ENCODE data around the gene C21orf91. TPM values are rescaled to one million over a fixed set of nuclear protein-coding genes. Genes with fewer than 3 reads are reported as not detected.

Gene C21orf91
- total RNA-seq, 1 donor from 2014 or later = 9.9 TPM

- H3K36me3 ChIP-seq (ENCODE audit: control insufficient read depth in 3 of 3, insufficient read depth in 3 of 3, low read length in 3 of 3) = no peaks in the 10 kb centered on the region
- no peaks in the 10 kb centered on the region for H3K4me1 ChIP-seq (ENCODE audit: control insufficient read depth in 3 of 3, insufficient read depth in 3 of 3, low read length in 3 of 3)
- no peak overlapping the region for H3K9ac ChIP-seq (ENCODE audit: low read depth in 1 of 3, low read length in 3 of 3)
- no peak overlapping the region for H3K27ac ChIP-seq (ENCODE audit: low read depth, low read length)
- H3K27me3 ChIP-seq (ENCODE audit: control insufficient read depth in 3 of 3, insufficient read depth in 3 of 3, low read length in 3 of 3) = no peaks in the 10 kb centered on the region
- no peaks in the 10 kb centered on the region for H3K9me3 ChIP-seq (ENCODE audit: control insufficient read depth in 3 of 3, low read length in 3 of 3)
- no peak overlapping the region for H3K4me3 ChIP-seq (ENCODE audit: low read length in 3 of 3)
Measured at GRCh38 chr21:17763288-17764037, 55.7 kb downstream of the C21orf91 start.

DNA sequence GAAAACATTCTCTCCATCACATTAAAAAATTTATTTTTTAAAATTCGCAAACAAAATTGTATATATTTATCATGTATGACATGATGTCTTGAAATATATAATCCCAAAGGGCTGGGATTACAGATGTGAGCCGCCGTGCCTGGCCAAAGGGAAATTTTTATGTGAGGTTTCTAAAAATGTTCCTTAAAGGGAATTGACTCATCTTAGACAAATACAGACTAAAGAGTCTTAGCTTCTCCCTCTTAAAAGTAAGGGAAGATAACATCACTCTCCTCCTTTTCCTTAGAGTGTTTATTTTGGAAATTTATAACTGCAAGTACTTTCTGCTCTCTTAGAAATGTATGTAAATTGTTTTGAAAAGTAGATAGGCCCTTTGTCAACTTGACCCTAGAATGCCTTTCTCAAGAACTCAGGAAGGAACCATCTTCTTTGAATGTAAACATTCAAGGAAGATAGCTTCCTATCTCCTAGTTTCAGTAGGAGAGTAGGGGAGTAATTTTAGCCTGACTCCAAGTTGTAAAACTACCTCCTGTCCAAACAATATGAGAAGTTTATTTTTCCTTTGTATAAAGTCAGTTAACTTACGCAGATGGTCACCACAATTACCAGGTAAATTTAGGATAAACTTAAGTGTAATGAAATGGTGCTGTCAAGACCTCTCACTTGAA is 59.5 kb downstream of the C21orf91 start:
- H3K9me3 ChIP-seq (ENCODE audit: control insufficient read depth in 3 of 3, low read length in 3 of 3) = no peaks in the 10 kb centered on the region
- no peak overlapping the region for H3K4me3 ChIP-seq (ENCODE audit: low read length in 3 of 3)
- H3K9ac ChIP-seq (ENCODE audit: low read depth in 1 of 3, low read length in 3 of 3) = no peak overlapping the region
- no peaks in the 10 kb centered on the region for H3K36me3 ChIP-seq (ENCODE audit: control insufficient read depth in 3 of 3, insufficient read depth in 3 of 3, low read length in 3 of 3)
- H3K27ac ChIP-seq (ENCODE audit: low read depth, low read length) = no peak overlapping the region
- no peaks in the 10 kb centered on the region for H3K4me1 ChIP-seq (ENCODE audit: control insufficient read depth in 3 of 3, insufficient read depth in 3 of 3, low read length in 3 of 3)
- no peaks in the 10 kb centered on the region for H3K27me3 ChIP-seq (ENCODE audit: control insufficient read depth in 3 of 3, insufficient read depth in 3 of 3, low read length in 3 of 3)

DNA sequence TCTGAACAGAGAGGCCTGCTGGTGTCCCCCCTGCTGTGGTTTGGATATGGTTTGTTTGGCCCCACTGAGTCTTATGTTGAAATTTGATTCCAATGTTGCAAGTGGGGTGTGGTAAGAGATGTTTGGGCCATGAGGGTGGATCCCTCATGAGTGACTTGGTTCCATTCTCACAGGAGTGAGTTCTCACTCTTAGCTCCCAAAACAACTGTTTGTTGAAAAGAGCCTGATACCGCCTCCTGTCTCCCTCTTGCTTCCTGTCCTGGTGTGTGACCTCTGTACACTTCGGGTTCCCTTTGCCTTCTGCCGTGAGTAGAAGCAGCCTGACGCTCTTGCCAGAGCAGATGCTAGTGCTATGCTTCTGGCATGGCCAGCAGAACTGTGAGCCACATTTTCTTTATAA is 60.5 kb downstream of the C21orf91 start:
- Histone ChIP-seq H3K36me3 (ENCODE audit: control insufficient read depth in 3 of 3, insufficient read depth in 3 of 3, low read length in 3 of 3) (no peaks in the 10 kb centered on the region), H3K27ac (ENCODE audit: low read depth, low read length) (no peak overlapping the region), H3K9me3 (ENCODE audit: control insufficient read depth in 3 of 3, low read length in 3 of 3) (no peaks in the 10 kb centered on the region), H3K4me1 (ENCODE audit: control insufficient read depth in 3 of 3, insufficient read depth in 3 of 3, low read length in 3 of 3) (no peaks in the 10 kb centered on the region), H3K9ac (ENCODE audit: low read depth in 1 of 3, low read length in 3 of 3) (no peak overlapping the region), H3K27me3 (ENCODE audit: control insufficient read depth in 3 of 3, insufficient read depth in 3 of 3, low read length in 3 of 3) (no peaks in the 10 kb centered on the region), H3K4me3 (ENCODE audit: low read length in 3 of 3) (no peak overlapping the region)

GRCh38 chr21:17757671-17758070 is 61.5 kb downstream of the C21orf91 start:
- H3K27ac ChIP-seq (ENCODE audit: low read depth, low read length) = no peak overlapping the region
- no peak overlapping the region for H3K9ac ChIP-seq (ENCODE audit: low read depth in 1 of 3, low read length in 3 of 3)

DNA sequence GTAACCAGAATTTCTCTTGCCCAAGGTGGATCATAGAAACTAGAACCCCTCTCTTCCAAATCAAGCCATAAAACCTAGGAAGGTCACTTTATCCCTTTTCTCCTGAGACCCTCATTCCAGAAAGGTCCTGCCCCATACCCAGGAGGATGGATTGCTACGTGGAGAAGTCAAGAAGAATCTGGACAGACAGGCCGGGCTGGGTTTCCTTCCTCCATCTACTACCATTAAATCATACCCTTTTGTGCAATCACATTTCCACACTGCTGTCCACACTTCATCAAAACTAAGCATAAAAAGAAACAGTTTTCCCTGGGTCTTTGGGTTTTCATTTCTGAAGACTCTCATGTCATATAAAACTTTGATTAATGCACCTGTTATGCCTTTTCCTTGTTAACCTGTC is 65.4 kb downstream of the C21orf91 start:
- no peaks in the 10 kb centered on the region for H3K27me3 ChIP-seq (ENCODE audit: control insufficient read depth in 3 of 3, insufficient read depth in 3 of 3, low read length in 3 of 3)
- H3K4me1 ChIP-seq (ENCODE audit: control insufficient read depth in 3 of 3, insufficient read depth in 3 of 3, low read length in 3 of 3) = no peaks in the 10 kb centered on the region
- no peak overlapping the region for H3K9ac ChIP-seq (ENCODE audit: low read depth in 1 of 3, low read length in 3 of 3)
- no peaks in the 10 kb centered on the region for H3K36me3 ChIP-seq (ENCODE audit: control insufficient read depth in 3 of 3, insufficient read depth in 3 of 3, low read length in 3 of 3)
- H3K9me3 ChIP-seq (ENCODE audit: control insufficient read depth in 3 of 3, low read length in 3 of 3) = no peaks in the 10 kb centered on the region
- H3K27ac ChIP-seq (ENCODE audit: low read depth, low read length) = no peak overlapping the region
- no peak overlapping the region for H3K4me3 ChIP-seq (ENCODE audit: low read length in 3 of 3)

More at GRCh38 chr21:17757671-17758070, 61.5 kb downstream of the C21orf91 start:
- Histone ChIP-seq H3K4me1 (ENCODE audit: control insufficient read depth in 3 of 3, insufficient read depth in 3 of 3, low read length in 3 of 3) (no peaks in the 10 kb centered on the region), H3K36me3 (ENCODE audit: control insufficient read depth in 3 of 3, insufficient read depth in 3 of 3, low read length in 3 of 3) (no peaks in the 10 kb centered on the region), H3K4me3 (ENCODE audit: low read length in 3 of 3) (no peak overlapping the region), H3K9me3 (ENCODE audit: control insufficient read depth in 3 of 3, low read length in 3 of 3) (no peaks in the 10 kb centered on the region), H3K27me3 (ENCODE audit: control insufficient read depth in 3 of 3, insufficient read depth in 3 of 3, low read length in 3 of 3) (no peaks in the 10 kb centered on the region)

DNA sequence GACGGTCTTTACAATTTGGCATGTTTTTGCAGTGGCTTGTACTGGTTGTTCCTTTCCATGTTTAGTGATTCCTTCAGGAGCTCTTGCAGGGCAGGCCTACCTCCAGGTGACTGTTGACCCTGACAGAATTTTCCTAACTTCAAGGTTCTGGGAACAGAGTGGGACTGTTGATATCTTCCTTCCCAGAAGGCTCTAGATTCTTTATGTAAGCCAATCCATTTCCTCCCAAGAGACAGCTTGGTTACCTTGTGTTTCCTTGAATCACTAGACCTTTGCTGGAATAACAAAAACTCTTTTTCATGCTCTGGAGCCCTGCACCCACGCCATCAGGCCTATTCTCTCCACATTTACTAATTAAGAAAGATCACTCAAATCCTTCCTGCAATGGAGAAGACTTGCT is 67.0 kb downstream of the C21orf91 start:
- H3K36me3 ChIP-seq (ENCODE audit: control insufficient read depth in 3 of 3, insufficient read depth in 3 of 3, low read length in 3 of 3) = no peaks in the 10 kb centered on the region
- no peak overlapping the region for H3K9ac ChIP-seq (ENCODE audit: low read depth in 1 of 3, low read length in 3 of 3)
- no peaks in the 10 kb centered on the region for H3K9me3 ChIP-seq (ENCODE audit: control insufficient read depth in 3 of 3, low read length in 3 of 3)
- peak overlapping the region; percentile 7 for H3K27ac ChIP-seq (ENCODE audit: low read depth, low read length)
- no peaks in the 10 kb centered on the region for H3K27me3 ChIP-seq (ENCODE audit: control insufficient read depth in 3 of 3, insufficient read depth in 3 of 3, low read length in 3 of 3)
- no peak overlapping the region for H3K4me3 ChIP-seq (ENCODE audit: low read length in 3 of 3)
- no peaks in the 10 kb centered on the region for H3K4me1 ChIP-seq (ENCODE audit: control insufficient read depth in 3 of 3, insufficient read depth in 3 of 3, low read length in 3 of 3)

DNA sequence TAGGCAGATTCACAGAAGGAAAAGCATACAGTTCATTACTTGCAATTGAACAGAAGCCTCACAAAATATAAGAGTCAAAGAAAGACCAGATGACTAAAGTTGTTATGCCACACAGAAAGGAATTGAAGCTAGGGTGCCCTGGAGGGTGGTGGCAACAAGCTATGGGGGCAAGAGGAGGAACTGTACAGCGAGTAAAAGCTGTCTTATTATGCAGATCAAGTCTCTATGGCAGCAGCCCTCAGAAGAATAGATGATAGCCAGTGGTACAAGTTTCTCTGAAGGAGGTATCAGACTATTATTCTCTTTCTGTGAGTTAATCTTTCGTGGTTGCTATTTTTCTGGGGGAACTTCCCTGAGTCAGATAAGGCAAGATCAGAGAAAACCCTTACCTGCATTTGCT is 72.2 kb downstream of the C21orf91 start:
- H3K27me3 ChIP-seq (ENCODE audit: control insufficient read depth in 3 of 3, insufficient read depth in 3 of 3, low read length in 3 of 3) = no peaks in the 10 kb centered on the region
- H3K9me3 ChIP-seq (ENCODE audit: control insufficient read depth in 3 of 3, low read length in 3 of 3) = no peaks in the 10 kb centered on the region
- H3K4me3 ChIP-seq (ENCODE audit: low read length in 3 of 3) = no peak overlapping the region
- H3K4me1 ChIP-seq (ENCODE audit: control insufficient read depth in 3 of 3, insufficient read depth in 3 of 3, low read length in 3 of 3) = no peaks in the 10 kb centered on the region
- no peak overlapping the region for H3K9ac ChIP-seq (ENCODE audit: low read depth in 1 of 3, low read length in 3 of 3)
- no peak overlapping the region for H3K27ac ChIP-seq (ENCODE audit: low read depth, low read length)
- no peaks in the 10 kb centered on the region for H3K36me3 ChIP-seq (ENCODE audit: control insufficient read depth in 3 of 3, insufficient read depth in 3 of 3, low read length in 3 of 3)

GRCh38 chr21:17745086-17745485 is 74.1 kb downstream of the C21orf91 start:
- H3K36me3 ChIP-seq (ENCODE audit: control insufficient read depth in 3 of 3, insufficient read depth in 3 of 3, low read length in 3 of 3) = no peaks in the 10 kb centered on the region
- no peaks in the 10 kb centered on the region for H3K9me3 ChIP-seq (ENCODE audit: control insufficient read depth in 3 of 3, low read length in 3 of 3)
- no peak overlapping the region for H3K4me3 ChIP-seq (ENCODE audit: low read length in 3 of 3)

DNA sequence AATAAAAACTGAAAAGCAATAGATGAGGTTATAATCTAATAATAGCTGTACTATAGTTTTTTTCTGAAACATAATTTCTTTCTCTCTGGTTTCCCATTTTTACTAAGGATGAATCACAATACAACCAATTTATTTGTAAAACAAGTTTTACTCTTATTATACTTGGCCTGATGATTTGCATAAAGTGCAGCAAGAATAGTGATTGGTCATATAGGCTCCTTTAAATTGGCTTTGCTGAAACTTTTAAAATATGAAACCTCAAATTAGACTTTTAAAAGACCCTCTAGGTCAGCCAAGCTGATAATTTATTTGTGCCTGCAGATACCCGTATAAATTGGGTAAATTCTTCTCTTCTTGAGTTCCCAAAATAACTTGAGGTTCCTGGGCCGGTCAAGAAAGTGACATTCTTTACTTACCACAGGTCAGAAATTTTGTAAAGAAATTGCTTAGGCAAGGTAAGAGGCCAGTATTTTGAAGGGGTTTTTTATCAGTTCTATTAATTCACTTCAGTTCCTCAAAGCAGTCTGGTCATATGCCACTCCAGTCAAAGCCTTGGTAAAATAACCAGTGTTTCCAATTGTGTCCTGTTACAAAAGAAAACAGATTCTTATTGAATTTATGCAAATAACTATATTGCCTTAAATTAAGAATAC is 76.1 kb downstream of the C21orf91 start:
- H3K4me1 ChIP-seq (ENCODE audit: control insufficient read depth in 3 of 3, insufficient read depth in 3 of 3, low read length in 3 of 3) = peaks cover 0 to 4% (median 0%) of the 10 kb centered on the region in 3 donors

More at GRCh38 chr21:17745086-17745485, 74.1 kb downstream of the C21orf91 start:
- Histone ChIP-seq H3K27me3 (ENCODE audit: control insufficient read depth in 3 of 3, insufficient read depth in 3 of 3, low read length in 3 of 3) (no peaks in the 10 kb centered on the region), H3K9ac (ENCODE audit: low read depth in 1 of 3, low read length in 3 of 3) (no peak overlapping the region), H3K27ac (ENCODE audit: low read depth, low read length) (no peak overlapping the region), H3K4me1 (ENCODE audit: control insufficient read depth in 3 of 3, insufficient read depth in 3 of 3, low read length in 3 of 3) (no peaks in the 10 kb centered on the region)

GRCh38 chr21:17742181-17742580 is 77.0 kb downstream of the C21orf91 start:
- no peak overlapping the region for H3K27ac ChIP-seq (ENCODE audit: low read depth, low read length)
- H3K4me1 ChIP-seq (ENCODE audit: control insufficient read depth in 3 of 3, insufficient read depth in 3 of 3, low read length in 3 of 3) = peaks cover 0 to 4% (median 0%) of the 10 kb centered on the region in 3 donors
- H3K9ac ChIP-seq (ENCODE audit: low read depth in 1 of 3, low read length in 3 of 3) = no peak overlapping the region
- H3K36me3 ChIP-seq (ENCODE audit: control insufficient read depth in 3 of 3, insufficient read depth in 3 of 3, low read length in 3 of 3) = no peaks in the 10 kb centered on the region
- no peaks in the 10 kb centered on the region for H3K27me3 ChIP-seq (ENCODE audit: control insufficient read depth in 3 of 3, insufficient read depth in 3 of 3, low read length in 3 of 3)
- H3K4me3 ChIP-seq (ENCODE audit: low read length in 3 of 3) = no peak overlapping the region
- H3K9me3 ChIP-seq (ENCODE audit: control insufficient read depth in 3 of 3, low read length in 3 of 3) = no peaks in the 10 kb centered on the region

More for the DNA sequence above, 76.1 kb downstream of the C21orf91 start:
- no peak overlapping the region for H3K4me3 ChIP-seq (ENCODE audit: low read length in 3 of 3)
- H3K27ac ChIP-seq (ENCODE audit: low read depth, low read length) = no peak overlapping the region
- no peaks in the 10 kb centered on the region for H3K36me3 ChIP-seq (ENCODE audit: control insufficient read depth in 3 of 3, insufficient read depth in 3 of 3, low read length in 3 of 3)
- H3K27me3 ChIP-seq (ENCODE audit: control insufficient read depth in 3 of 3, insufficient read depth in 3 of 3, low read length in 3 of 3) = no peaks in the 10 kb centered on the region
- H3K9me3 ChIP-seq (ENCODE audit: control insufficient read depth in 3 of 3, low read length in 3 of 3) = no peaks in the 10 kb centered on the region
- H3K9ac ChIP-seq (ENCODE audit: low read depth in 1 of 3, low read length in 3 of 3) = no peak overlapping the region

All from skeletal muscle tissue (tissue), 4 donors.